Fibroblast of lung (primary cell): Measurements from ENCODE around the gene DNM3. TPM values are rescaled to one million over a fixed set of nuclear protein-coding genes. Genes with fewer than 3 reads are reported as not detected.
A peak's percentile ranks its signal among the peaks of the same experiment; 100 is the strongest.

ENCODE experiments used
- DNase-seq, 2 donors: peaks; one replicate each; pipeline versions ENCODE4 v3.0.0 to v3.0.0-alpha.2; 2010; ENCODE audit warnings: low read depth in 2 of 2
- H2AFZ ChIP-seq: 2 replicates; pipeline ENCODE4 v1.5.1; 2012; ENCODE audit warnings: low read length, control low read depth, inconsistent platforms
- H3K27ac ChIP-seq: 2 replicates; pipeline ENCODE4 v1.5.1; 2011; ENCODE audit warnings: low read length, control low read depth; ENCODE audit not compliant: insufficient read depth
- H3K27me3 ChIP-seq: 2 replicates; pipeline ENCODE4 v1.5.1; 2011; ENCODE audit warnings: mild to moderate bottlenecking, low read length; ENCODE audit not compliant: control insufficient read depth, insufficient read depth
- H3K36me3 ChIP-seq: 2 replicates; pipeline ENCODE4 v1.5.1; 2011; ENCODE audit warnings: low read length; ENCODE audit not compliant: control insufficient read depth, insufficient read depth
- H3K4me1 ChIP-seq: 2 replicates; pipeline ENCODE4 v1.5.1; 2011; ENCODE audit warnings: low read length; ENCODE audit not compliant: control insufficient read depth, insufficient read depth; ENCODE audit errors: extremely low read depth
- H3K4me2 ChIP-seq: 2 replicates; pipeline ENCODE4 v1.5.1; 2011; ENCODE audit warnings: low read length, control low read depth; ENCODE audit not compliant: insufficient read depth; ENCODE audit errors: extremely low read depth
- H3K4me3 ChIP-seq, 4 experiments: fragments of 200-600 bp in 1 of 4; sonication (generic) in 1 of 4; replicated peaks in 1 of 4; 2 replicates each; pipeline ENCODE4 v1.5.1; 2011 to 2016; ENCODE audit warnings: low read length in 4 of 4, low read depth in 3 of 4, mild to moderate bottlenecking in 3 of 4, control low read depth in 2 of 4, inconsistent platforms in 1 of 4, mixed read lengths in 1 of 4; ENCODE audit not compliant: insufficient read depth in 1 of 4; ENCODE audit errors: control extremely low read depth in 1 of 4
- H3K79me2 ChIP-seq: 2 replicates; pipeline ENCODE4 v1.5.1; 2012; ENCODE audit warnings: mild to moderate bottlenecking, low read length, inconsistent platforms; ENCODE audit not compliant: control insufficient read depth, insufficient read depth
- H3K9ac ChIP-seq: 2 replicates; pipeline ENCODE4 v1.5.1; 2011; ENCODE audit warnings: mild to moderate bottlenecking, low read length, control low read depth; ENCODE audit not compliant: insufficient read depth
- H3K9me3 ChIP-seq: 2 replicates; pipeline ENCODE4 v1.5.1; 2012; ENCODE audit warnings: low read depth, low read length; ENCODE audit not compliant: control insufficient read depth, insufficient read depth
- H4K20me1 ChIP-seq: 2 replicates; pipeline ENCODE4 v1.5.1; 2011; ENCODE audit warnings: low read length; ENCODE audit not compliant: control insufficient read depth, insufficient read depth; ENCODE audit errors: extremely low read depth
- CTCF ChIP-seq, 2 donors: IDR thresholded peaks in 1 of 2; conservative IDR thresholded peaks in 1 of 2; 1 replicate in 1 of 2; 2 replicates in 1 of 2; pipeline ENCODE4 v1.5.1; 2011 to 2012; ENCODE audit warnings: low read length in 2 of 2, control low read depth in 1 of 2, inconsistent platforms in 1 of 2, low read depth in 1 of 2, mild to moderate bottlenecking in 1 of 2
- EZH2 ChIP-seq: IDR thresholded peaks from 2 replicates; pipeline ENCODE4 v1.5.1; 2012; ENCODE audit warnings: low read length, control low read depth, mild to moderate bottlenecking; ENCODE audit errors: missing control alignments
- polyA plus RNA-seq, 2 donors: library from polyadenylated mRNA; depleted of rRNA in 1 of 2; stranded (reverse) in 1 of 2; unstranded in 1 of 2; fragments of >200 nt; gene quantifications; 2 replicates each; pipeline ENCODE4 v1.2.1, GENCODE V29; 2011 to 2012; ENCODE audit warnings: missing spikeins in 1 of 2
- total RNA-seq: library from RNA; depleted of rRNA; stranded (reverse); fragments of >200 nt; gene quantifications from 2 replicates; pipeline ENCODE4 v1.2.1, GENCODE V29; 2014

The DNM3 gene
- total and polyA plus RNA-seq, 2 donors (not counting 1 experiment from before 2014, with no cell fraction given), result 1.6 to 3.6 TPM

DNA sequence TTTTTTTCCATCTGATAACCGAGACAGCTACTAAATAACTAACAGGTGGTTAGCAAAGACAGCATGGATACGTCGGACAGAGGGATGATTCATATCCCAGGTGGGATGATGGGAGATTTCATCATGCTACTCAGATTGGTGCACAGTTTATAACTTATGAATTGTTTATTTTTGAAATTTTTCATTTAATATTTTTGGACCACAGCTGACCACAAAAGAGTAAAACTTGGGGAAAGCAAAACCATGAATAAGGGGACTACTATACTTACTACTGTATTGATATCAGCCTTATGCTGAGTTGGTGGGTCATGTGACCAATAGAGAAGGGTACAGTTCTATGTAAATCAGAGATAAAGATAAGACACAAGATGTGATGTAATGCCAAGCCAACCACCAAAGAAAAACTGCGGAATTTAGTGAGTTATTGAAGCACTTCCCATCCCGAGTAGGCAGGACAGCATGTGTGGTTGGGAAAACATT is 331.1 kb downstream of the DNM3 start:
- peak; percentile 77 to 87 for DNase-seq
- Histone ChIP-seq H3K79me2 (no peaks in the 10 kb centered on the region), H3K27ac (no peak overlapping the region), H3K9ac (no peak overlapping the region), H3K9me3 (no peaks in the 10 kb centered on the region), H3K36me3 (no peaks in the 10 kb centered on the region), H3K4me3 (no peak overlapping the region), H3K27me3 (no peaks in the 10 kb centered on the region), H3K4me1 (peaks cover 10% of the 10 kb centered on the region), H4K20me1 (no peaks in the 10 kb centered on the region), H2AFZ (no peak overlapping the region), H3K4me2 (peak overlapping the region; percentile 4)
- no peak for TF ChIP-seq CTCF (conservative IDR thresholded peaks at IDR 0.05 in 1 of 2, IDR thresholded peaks at IDR 0.05 in 1 of 2; ENCODE audit: low read depth in 1 of 2, low read length in 2 of 2)
- TF ChIP-seq EZH2, result no peak

- Histone ChIP-seq H3K27me3 (no peaks in the 10 kb centered on the region), H3K27ac (no peak overlapping the region), H3K4me1 (peaks cover 8% of the 10 kb centered on the region), H3K4me3 (no peak overlapping the region), H3K9ac (no peak overlapping the region), H3K9me3 (no peaks in the 10 kb centered on the region), H4K20me1 (no peaks in the 10 kb centered on the region), H2AFZ (no peak overlapping the region), H3K36me3 (no peaks in the 10 kb centered on the region), H3K4me2 (no peak overlapping the region), H3K79me2 (no peaks in the 10 kb centered on the region)
- DNase-seq, result peak in 1 of 2 donors; percentile 53
- TF ChIP-seq CTCF (conservative IDR thresholded peaks at IDR 0.05 in 1 of 2, IDR thresholded peaks at IDR 0.05 in 1 of 2; ENCODE audit: low read depth in 1 of 2, low read length in 2 of 2), result no peak
- TF ChIP-seq EZH2, result no peak
Observed at GRCh38 chr1:172176206-172176605, 334.9 kb downstream of the DNM3 start.

DNA sequence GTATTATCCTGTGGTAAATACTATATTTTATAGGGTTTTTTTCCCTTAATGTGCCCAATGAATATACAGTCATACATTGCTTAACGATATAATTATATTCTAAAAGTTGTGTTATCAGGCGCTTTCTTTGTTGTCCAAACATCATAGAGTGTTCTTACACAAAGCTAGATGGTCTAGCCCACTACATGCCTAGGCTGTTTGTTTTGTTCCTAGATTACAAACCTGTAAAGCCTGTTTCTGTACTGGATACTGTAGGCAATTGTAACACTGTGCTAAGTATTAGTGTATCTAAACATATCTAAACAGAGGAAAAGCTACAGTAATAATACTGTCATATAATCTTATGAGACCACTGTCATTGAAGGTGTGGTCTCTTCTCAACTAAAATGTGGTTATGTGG is 336.6 kb downstream of the DNM3 start:
- no peaks in the 10 kb centered on the region for H3K79me2 ChIP-seq
- H3K9ac ChIP-seq, result no peak overlapping the region
- no peaks in the 10 kb centered on the region for H3K36me3 ChIP-seq
- no peak overlapping the region for H2AFZ ChIP-seq
- no peak overlapping the region for H3K4me3 ChIP-seq
- DNase-seq, result no peak
- TF ChIP-seq EZH2, result no peak
- no peak for TF ChIP-seq CTCF (conservative IDR thresholded peaks at IDR 0.05 in 1 of 2, IDR thresholded peaks at IDR 0.05 in 1 of 2; ENCODE audit: low read depth in 1 of 2, low read length in 2 of 2)
- H3K4me1 ChIP-seq, result peaks cover 10% of the 10 kb centered on the region
- H3K9me3 ChIP-seq, result no peaks in the 10 kb centered on the region
- H3K27me3 ChIP-seq, result no peaks in the 10 kb centered on the region
- no peaks in the 10 kb centered on the region for H4K20me1 ChIP-seq
- no peak overlapping the region for H3K27ac ChIP-seq
- H3K4me2 ChIP-seq, result no peak overlapping the region
